K562 (cell line): ENCODE results near the gene KIFC3. TPM values are rescaled to one million over a fixed set of nuclear protein-coding genes. Genes with fewer than 3 reads are reported as not detected.

Experiments
- AFF1 ChIP-seq, 2 experiments: fragments of 450-650 bp; IDR thresholded peaks; 2 replicates each; pipeline ENCODE4 v1.6.1; 2018; ENCODE audit warnings: mild to moderate bottlenecking in 2 of 2, low read depth in 1 of 2; ENCODE audit not compliant: partially characterized antibody in 2 of 2
- BDP1 ChIP-seq: IDR thresholded peaks from 3 replicates; pipeline ENCODE4 v1.6.1; 2011; ENCODE audit not compliant: insufficient read length, insufficient read depth
- BRD9 ChIP-seq: fragments of 450-650 bp; IDR thresholded peaks from 2 replicates; pipeline ENCODE4 v1.6.1; 2018; ENCODE audit warnings: low read depth; ENCODE audit not compliant: partially characterized antibody
- CEBPB ChIP-seq: fragments of 450-650 bp; IDR thresholded peaks from 2 replicates; pipeline ENCODE4 v1.6.1; 2016; ENCODE audit warnings: missing genetic modification characterization, missing compliant biosample characterization
- CEBPZ ChIP-seq: fragments of 150-350 bp; IDR thresholded peaks from 2 replicates; pipeline ENCODE4 v1.6.1; 2014; ENCODE audit warnings: low read depth, mild to moderate bottlenecking, low read length, borderline replicate concordance
- GABPA ChIP-seq: fragments of 200-800 bp; sonication (Bioruptor generic); conservative IDR thresholded peaks from 2 replicates; pipeline ENCODE4 v1.6.1; 2016; ENCODE audit warnings: low read depth, missing genetic modification characterization, missing compliant biosample characterization
- HDAC1 ChIP-seq, 2 experiments: fragments of 450-650 bp; IDR thresholded peaks; 2 replicates each; pipeline ENCODE4 v1.6.1; 2016 to 2017; ENCODE audit warnings: inconsistent platforms in 1 of 2, mild to moderate bottlenecking in 1 of 2, moderate library complexity in 1 of 2
- HLTF ChIP-seq: fragments of 450-650 bp; IDR thresholded peaks from 2 replicates; pipeline ENCODE4 v1.6.1; 2016
- LCOR ChIP-seq: sonication (generic); formaldehyde crosslinking; IDR thresholded peaks from 2 replicates; pipeline ENCODE4 v1.8.0; 2022; ENCODE audit warnings: mild to moderate bottlenecking, missing genetic modification reagents
- NCOR1 ChIP-seq: fragments of 450-650 bp; IDR thresholded peaks from 2 replicates; pipeline ENCODE4 v1.6.1; 2016; ENCODE audit warnings: mild to moderate bottlenecking, moderate library complexity
- NR2C2 ChIP-seq, 2 experiments: fragments of 200-800 bp in 1 of 2; sonication (Bioruptor generic) in 1 of 2; sonication (generic) in 1 of 2; formaldehyde crosslinking in 1 of 2; IDR thresholded peaks; 2 replicates each; pipeline versions ENCODE4 v1.6.1 to v1.8.0; 2016 to 2022; ENCODE audit warnings: mild to moderate bottlenecking in 1 of 2, missing compliant biosample characterization in 1 of 2, missing genetic modification characterization in 1 of 2, missing genetic modification reagents in 1 of 2
- POLR2A ChIP-seq: fragments of 450-650 bp; conservative IDR thresholded peaks from 2 replicates; pipeline ENCODE4 v1.6.1; 2016
- SMC3 ChIP-seq: conservative IDR thresholded peaks from 2 replicates; pipeline ENCODE4 v1.6.1; 2011; ENCODE audit warnings: low read depth, low read length, improper control_type of control experiment; ENCODE audit not compliant: insufficient read depth
- TAF15 ChIP-seq: fragments of 200-400 bp; formaldehyde crosslinking; IDR thresholded peaks from 2 replicates; pipeline ENCODE4 v1.6.1; 2017; ENCODE audit warnings: mild to moderate bottlenecking, low read depth, low read length, moderate library complexity
- TFAP4 ChIP-seq: sonication (generic); formaldehyde crosslinking; IDR thresholded peaks from 2 replicates; pipeline ENCODE4 v1.8.0; 2022; ENCODE audit warnings: missing genetic modification reagents, mild to moderate bottlenecking, moderate library complexity, borderline replicate concordance
- ZNF212 ChIP-seq: fragments of 450-650 bp; formaldehyde crosslinking; IDR thresholded peaks from 2 replicates; pipeline ENCODE4 v1.4.0; 2020; ENCODE audit warnings: mild to moderate bottlenecking
- polyA plus RNA-seq, 8 experiments: library from polyadenylated mRNA; depleted of rRNA in 4 of 8; stranded (reverse) in 5 of 8; unstranded in 3 of 8; fragments of >200 nt; fragmentation: Nextera tagmentation in 2 of 8; fragmentation: Illumina TruSeq in 1 of 8; extraction: Ambion mirVana in 2 of 8; extraction: Trizol in 1 of 8; gene quantifications; 2 replicates each; pipeline versions ENCODE4 v1.2.1 to v1.2.3, GENCODE V29; 2011 to 2014; ENCODE audit warnings: inconsistent platforms in 1 of 8, missing spikeins in 1 of 8
- total RNA-seq, 7 experiments: library from RNA; depleted of rRNA in 6 of 7; stranded (reverse); fragments of >200 nt in 6 of 7; fragmentation: Illumina TruSeq in 2 of 7; extraction: Trizol in 2 of 7; gene quantifications; 2 replicates each; pipeline versions ENCODE4 v1.2.1 to v1.2.3, GENCODE V29; 2011 to 2021; ENCODE audit warnings: low replicate concordance in 1 of 7
- TF ChIP-seq, protein P1 (sequence below): conservative IDR thresholded peaks from 2 replicates; pipeline ENCODE4 v1.6.1; 2011; ENCODE audit warnings: low read depth, mild to moderate bottlenecking, low read length; ENCODE audit not compliant: control insufficient read depth

KIFC3 gene
- total and polyA plus RNA-seq, 9 of the 15 experiments (the other 6 are each of a cell fraction or from before 2014, with no cell fraction given), result 0.23 to 105 (median 26.2) TPM

DNA sequence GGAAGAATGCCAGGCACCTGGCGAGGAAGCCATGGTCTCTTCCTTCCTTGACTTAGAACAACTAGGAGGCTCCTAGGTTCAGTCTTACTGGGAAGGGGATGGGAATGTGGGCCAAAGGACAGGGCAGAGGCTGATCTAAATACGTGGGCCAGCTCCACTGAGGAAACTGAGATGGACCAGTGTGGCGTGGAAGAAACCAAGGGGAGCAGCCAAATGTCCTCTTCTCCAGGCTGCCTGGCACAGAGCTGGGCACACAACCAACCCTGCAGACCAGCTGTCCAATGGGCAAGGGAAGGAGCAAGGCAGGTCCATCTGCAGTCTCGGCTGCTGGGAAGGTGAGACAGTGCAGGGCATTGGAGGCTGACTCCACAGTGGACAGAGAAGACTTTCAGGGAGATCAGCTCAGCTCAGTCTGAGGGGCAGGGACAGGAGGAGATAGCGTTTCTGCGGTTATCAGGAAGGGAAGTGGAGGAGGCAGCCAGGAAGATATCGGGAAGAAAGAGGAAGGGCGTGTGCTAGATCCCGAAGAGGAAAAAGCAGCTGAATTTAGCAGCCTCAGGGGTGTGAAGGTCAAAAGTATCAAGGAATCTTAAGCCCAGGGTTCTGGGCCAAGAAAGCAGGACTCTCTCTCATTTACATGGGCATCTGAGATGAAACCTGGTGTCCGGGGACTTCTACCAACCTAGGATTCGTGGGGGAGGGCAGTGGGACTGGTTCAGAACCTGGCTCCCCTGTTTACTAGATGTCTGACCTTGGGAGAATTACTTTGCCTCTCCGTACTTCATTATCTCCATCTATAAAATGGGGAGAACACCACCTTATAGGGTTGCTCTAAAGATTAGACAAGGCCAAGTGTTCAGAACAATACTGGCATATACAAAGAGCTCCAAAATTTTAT, 1.8 kb downstream of the KIFC3 start (continued):
- no peak for TF ChIP-seq CEBPZ
- TF ChIP-seq BRD9, result peak; percentile 60
- peak in 1 of 2 experiments; percentile 85; a peak in 2 of 4 replicates for TF ChIP-seq HDAC1 (IDR thresholded peaks at IDR 0.05)
- no peak for TF ChIP-seq TAF15
- TF ChIP-seq TFAP4, result no peak
- TF ChIP-seq, protein P1, sequence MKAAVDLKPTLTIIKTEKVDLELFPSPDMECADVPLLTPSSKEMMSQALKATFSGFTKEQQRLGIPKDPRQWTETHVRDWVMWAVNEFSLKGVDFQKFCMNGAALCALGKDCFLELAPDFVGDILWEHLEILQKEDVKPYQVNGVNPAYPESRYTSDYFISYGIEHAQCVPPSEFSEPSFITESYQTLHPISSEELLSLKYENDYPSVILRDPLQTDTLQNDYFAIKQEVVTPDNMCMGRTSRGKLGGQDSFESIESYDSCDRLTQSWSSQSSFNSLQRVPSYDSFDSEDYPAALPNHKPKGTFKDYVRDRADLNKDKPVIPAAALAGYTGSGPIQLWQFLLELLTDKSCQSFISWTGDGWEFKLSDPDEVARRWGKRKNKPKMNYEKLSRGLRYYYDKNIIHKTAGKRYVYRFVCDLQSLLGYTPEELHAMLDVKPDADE, result no peak
- no peak for TF ChIP-seq BDP1
- no peak for TF ChIP-seq LCOR (CRISPR knock-in tag)
- TF ChIP-seq NCOR1, result no peak; the same call in 1 of the 2 replicates
- TF ChIP-seq NR2C2 (CRISPR knock-in tag; IDR thresholded peaks at IDR 0.05), result no peak
- TF ChIP-seq NR2C2 (tag; IDR thresholded peaks at IDR 0.05), result no peak
- no peak for TF ChIP-seq AFF1 (IDR thresholded peaks at IDR 0.05; ENCODE audit: low read depth in 1 of 2, partially characterized antibody in 2 of 2)
- no peak for TF ChIP-seq ZNF212 (CRISPR knock-in tag)
- TF ChIP-seq SMC3, result no peak
- no peak for TF ChIP-seq POLR2A
- peak; percentile 40; the same call in 1 of the 2 replicates for TF ChIP-seq GABPA (tag)
- no peak for TF ChIP-seq CEBPB
- no peak for TF ChIP-seq HLTF
